Muscle of leg (tissue), 11 donors: ENCODE data around the gene KCNMA1. TPM values are rescaled to one million over a fixed set of nuclear protein-coding genes. Genes with fewer than 3 reads are reported as not detected.

Experiments used
- DNase-seq: peaks from one replicate; pipeline ENCODE4 v3.0.0; 2013
- H3K27ac ChIP-seq: one replicate; pipeline ENCODE4 v1.5.1; 2013; ENCODE audit warnings: mild to moderate bottlenecking, low read length, control low read depth
- H3K27me3 ChIP-seq: one replicate; pipeline ENCODE4 v1.6.1; 2013; ENCODE audit warnings: low read length; ENCODE audit not compliant: control insufficient read depth, insufficient read depth
- H3K36me3 ChIP-seq: one replicate; pipeline ENCODE4 v1.6.1; 2013; ENCODE audit warnings: low read length; ENCODE audit not compliant: control insufficient read depth, insufficient read depth
- H3K4me1 ChIP-seq: one replicate; pipeline ENCODE4 v1.6.1; 2013; ENCODE audit warnings: low read length; ENCODE audit not compliant: control insufficient read depth, insufficient read depth
- H3K4me3 ChIP-seq: one replicate; pipeline ENCODE4 v1.5.1; 2013; ENCODE audit warnings: low read length, control low read depth
- H3K9me3 ChIP-seq: replicated peaks from 2 replicates; pipeline ENCODE4 v1.6.1; 2013; ENCODE audit warnings: low read depth, low read length; ENCODE audit not compliant: control insufficient read depth
- WGBS: methylation state at CpG from one replicate; pipeline ENCODE4 v1.1.5; 2013; ENCODE audit warnings: missing lambda C conversion rate; ENCODE audit not compliant: insufficient coverage; 5-methylcytosine and 5-hydroxymethylcytosine counted together
- polyA plus RNA-seq, 8 donors: library from polyadenylated mRNA; unstranded; fragments of 120-200 nt; gene quantifications; one replicate each; pipeline versions ENCODE4 v1.2.1 to v1.2.3, GENCODE V29; 2013; ENCODE audit warnings: inconsistent platforms in 1 of 8, low replicate concordance in 1 of 8; ENCODE audit not compliant: insufficient read length in 8 of 8, insufficient read depth in 1 of 8
- total RNA-seq: library from RNA; stranded (reverse); fragments of 120-200 nt; gene quantifications from one replicate; pipeline ENCODE4 v1.2.4, GENCODE V29; 2013

The KCNMA1 gene
- total and polyA plus RNA-seq, 9 donors = 12.7 to 23.3 (median 18.2) TPM

DNA sequence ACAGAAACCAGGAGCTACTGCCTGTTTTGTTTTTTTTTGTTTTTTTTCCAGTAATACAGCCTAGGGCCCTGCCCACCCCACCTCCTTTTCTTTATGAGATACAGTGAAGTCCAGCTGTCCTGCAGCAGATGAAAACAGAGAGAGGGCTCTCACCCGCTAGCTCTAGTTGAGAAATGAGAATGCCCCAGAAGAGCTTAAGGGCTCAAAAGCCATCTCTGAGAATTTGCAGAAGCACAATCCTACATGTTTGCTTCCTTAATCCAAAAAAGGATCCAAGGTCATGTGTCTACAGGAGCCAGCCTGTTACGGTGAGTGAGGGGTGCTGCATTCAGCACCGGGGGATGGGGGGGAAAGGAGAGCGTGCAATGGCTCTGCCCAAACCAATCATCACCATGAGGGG, 122.7 kb downstream of the KCNMA1 start:
- no peak for DNase-seq
- Histone ChIP-seq H3K36me3 (no peaks in the 10 kb centered on the region), H3K9me3 (no peaks in the 10 kb centered on the region), H3K27me3 (no peaks in the 10 kb centered on the region), H3K27ac (no peak overlapping the region), H3K4me3 (no peak overlapping the region), H3K4me1 (peaks cover 40% of the 10 kb centered on the region)
- 67% methylated on average over 1 of the region's 4 CpGs for WGBS

GRCh38 chr10:77513781-77514331, 123.8 kb downstream of the KCNMA1 start:
- Histone ChIP-seq H3K27me3 (no peaks in the 10 kb centered on the region), H3K9me3 (no peaks in the 10 kb centered on the region), H3K4me3 (no peak overlapping the region), H3K27ac (peak overlapping the region; percentile 68), H3K36me3 (no peaks in the 10 kb centered on the region), H3K4me1 (peaks cover 38% of the 10 kb centered on the region)
- DNase-seq = peak; percentile 82
- 56% methylated on average over 15 of the region's 15 CpGs for WGBS

GRCh38 chr10:77513220-77513619, 124.4 kb downstream of the KCNMA1 start:
- no peaks in the 10 kb centered on the region for H3K27me3 ChIP-seq
- H3K27ac ChIP-seq = peak overlapping the region; percentile 68
- no peak overlapping the region for H3K4me3 ChIP-seq
- H3K4me1 ChIP-seq = peaks cover 38% of the 10 kb centered on the region
- WGBS = 78% methylated on average over 3 of the region's 7 CpGs
- no peak for DNase-seq
- no peaks in the 10 kb centered on the region for H3K9me3 ChIP-seq
- no peaks in the 10 kb centered on the region for H3K36me3 ChIP-seq

DNA sequence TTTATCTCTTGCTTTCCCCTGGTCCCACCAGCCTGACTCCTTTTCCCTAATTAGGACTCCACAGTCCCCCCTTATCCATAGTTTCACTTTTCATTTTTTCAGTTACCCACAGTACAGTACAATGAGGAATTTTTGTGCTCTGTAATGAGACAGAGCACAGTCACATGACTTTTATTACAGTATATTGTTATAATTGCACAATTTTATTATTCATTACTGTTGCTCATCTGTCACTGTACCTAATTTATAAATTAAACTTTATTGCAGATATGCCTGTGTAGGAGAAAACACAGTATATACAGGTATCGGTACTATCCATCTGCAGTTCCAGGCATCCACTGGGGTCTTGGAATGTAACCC, 125.4 kb downstream of the KCNMA1 start:
- H3K4me3 ChIP-seq = no peak overlapping the region
- peaks cover 41% of the 10 kb centered on the region for H3K4me1 ChIP-seq
- DNase-seq = no peak
- no CpG with 5 or more reads among the region's 1 CpG for WGBS
- no peak overlapping the region for H3K27ac ChIP-seq
- H3K27me3 ChIP-seq = no peaks in the 10 kb centered on the region
- H3K9me3 ChIP-seq = no peaks in the 10 kb centered on the region
- H3K36me3 ChIP-seq = no peaks in the 10 kb centered on the region

DNA sequence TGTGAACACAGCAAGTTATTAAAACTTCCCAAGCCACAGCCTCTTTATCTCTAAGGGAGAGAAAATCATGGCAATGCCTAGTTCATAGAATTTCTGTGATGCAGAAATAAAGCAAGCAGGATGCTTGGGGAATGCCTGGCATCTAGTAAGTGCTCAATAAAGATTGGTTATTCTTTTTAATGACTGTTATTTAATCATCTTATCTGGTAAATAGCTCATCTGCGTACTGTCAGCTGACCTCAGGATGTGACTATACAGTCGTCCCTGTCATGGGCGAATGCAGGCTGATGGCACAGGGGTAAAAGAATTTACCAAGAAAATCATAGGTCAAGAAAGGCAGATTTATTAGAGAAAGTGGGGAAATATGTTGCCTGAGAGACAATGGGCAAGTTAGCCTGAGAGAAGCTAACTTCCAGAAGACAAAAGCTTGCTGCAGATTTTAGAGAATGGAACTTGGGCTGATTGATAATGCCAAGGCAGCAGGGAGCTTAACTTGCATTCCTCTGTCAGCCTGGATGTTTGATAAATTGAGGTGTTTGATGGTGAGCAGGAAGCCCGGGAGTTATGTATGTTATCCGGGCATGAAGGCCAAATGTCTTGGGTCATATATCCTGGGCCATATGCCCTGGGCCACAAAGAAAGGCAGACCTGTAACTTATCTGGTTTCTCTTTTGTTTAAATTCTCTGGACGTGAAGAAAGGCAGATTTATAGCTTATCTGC, 126.0 kb downstream of the KCNMA1 start:
- H3K4me1 ChIP-seq = peaks cover 44% of the 10 kb centered on the region
- no peaks in the 10 kb centered on the region for H3K9me3 ChIP-seq
- no peak overlapping the region for H3K4me3 ChIP-seq
- no peak overlapping the region for H3K27ac ChIP-seq
- DNase-seq = no peak
- no peaks in the 10 kb centered on the region for H3K27me3 ChIP-seq
- 79% methylated on average over 6 of the region's 6 CpGs for whole genome bisulfite sequencing
- no peaks in the 10 kb centered on the region for H3K36me3 ChIP-seq

- no peaks in the 10 kb centered on the region for H3K36me3 ChIP-seq
- H3K27me3 ChIP-seq = peaks cover 1% of the 10 kb centered on the region
- WGBS = 54% methylated on average over 2 of the region's 7 CpGs
- peaks cover 44% of the 10 kb centered on the region for H3K4me1 ChIP-seq
- DNase-seq = no peak
- H3K9me3 ChIP-seq = no peaks in the 10 kb centered on the region
- no peak overlapping the region for H3K27ac ChIP-seq
- H3K4me3 ChIP-seq = no peak overlapping the region
Observed at GRCh38 chr10:77510695-77511094, 126.9 kb downstream of the KCNMA1 start.

DNA sequence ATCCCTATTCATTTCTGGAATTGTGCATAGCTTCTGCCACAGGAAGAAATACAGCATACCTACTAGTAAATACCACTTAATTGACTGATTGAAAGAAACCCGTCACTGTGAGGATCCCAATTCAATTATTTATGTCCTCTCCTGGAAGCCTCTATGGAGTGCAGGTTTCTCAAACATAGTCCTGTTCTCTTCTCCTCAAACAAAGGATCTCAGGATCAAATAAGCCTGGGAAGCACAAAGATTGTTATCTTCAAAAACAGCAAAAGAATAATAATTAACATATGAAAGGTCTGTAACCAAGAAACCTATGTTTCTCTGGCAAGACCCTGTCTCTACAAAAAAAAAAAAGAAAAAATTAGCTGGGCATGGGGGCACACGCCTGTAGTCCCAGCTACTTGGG, 127.3 kb downstream of the KCNMA1 start:
- Histone ChIP-seq H3K4me1 (peaks cover 41% of the 10 kb centered on the region), H3K27me3 (peaks cover 2% of the 10 kb centered on the region), H3K27ac (no peak overlapping the region), H3K9me3 (no peaks in the 10 kb centered on the region), H3K4me3 (no peak overlapping the region), H3K36me3 (no peaks in the 10 kb centered on the region)
- WGBS = 88% methylated on average over 1 of the region's 2 CpGs
- DNase-seq = no peak

DNA sequence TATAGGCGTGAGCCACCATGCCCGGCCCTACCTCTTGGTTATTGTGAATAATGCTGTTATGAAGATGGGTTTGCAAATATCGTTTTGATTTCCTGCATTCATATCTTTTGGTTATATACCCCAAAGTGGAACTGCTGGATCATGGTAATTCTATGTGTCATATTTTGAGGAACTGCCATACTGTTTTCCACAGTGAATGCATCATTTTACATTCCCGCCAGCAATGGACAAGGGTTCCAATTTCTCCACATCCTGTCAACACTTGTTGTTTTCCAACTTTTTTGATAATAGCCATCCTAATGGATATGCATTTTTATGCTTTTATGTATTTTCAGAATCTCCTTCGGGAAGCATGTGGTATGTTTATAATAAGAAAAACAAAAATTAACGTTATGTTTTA, 128.2 kb downstream of the KCNMA1 start:
- DNase-seq = peak; percentile 77
- Histone ChIP-seq H3K27ac (no peak overlapping the region), H3K27me3 (peaks cover 3% of the 10 kb centered on the region), H3K36me3 (no peaks in the 10 kb centered on the region), H3K4me3 (no peak overlapping the region), H3K9me3 (no peaks in the 10 kb centered on the region), H3K4me1 (peaks cover 34% of the 10 kb centered on the region)
- no CpG with 5 or more reads among the region's 6 CpGs for WGBS

- DNase-seq = peak; percentile 92
- H3K27me3 ChIP-seq = peaks cover 3% of the 10 kb centered on the region
- 17% methylated on average over 3 of the region's 5 CpGs for WGBS
Observed at GRCh38 chr10:77507291-77507880, 130.2 kb downstream of the KCNMA1 start.

DNA sequence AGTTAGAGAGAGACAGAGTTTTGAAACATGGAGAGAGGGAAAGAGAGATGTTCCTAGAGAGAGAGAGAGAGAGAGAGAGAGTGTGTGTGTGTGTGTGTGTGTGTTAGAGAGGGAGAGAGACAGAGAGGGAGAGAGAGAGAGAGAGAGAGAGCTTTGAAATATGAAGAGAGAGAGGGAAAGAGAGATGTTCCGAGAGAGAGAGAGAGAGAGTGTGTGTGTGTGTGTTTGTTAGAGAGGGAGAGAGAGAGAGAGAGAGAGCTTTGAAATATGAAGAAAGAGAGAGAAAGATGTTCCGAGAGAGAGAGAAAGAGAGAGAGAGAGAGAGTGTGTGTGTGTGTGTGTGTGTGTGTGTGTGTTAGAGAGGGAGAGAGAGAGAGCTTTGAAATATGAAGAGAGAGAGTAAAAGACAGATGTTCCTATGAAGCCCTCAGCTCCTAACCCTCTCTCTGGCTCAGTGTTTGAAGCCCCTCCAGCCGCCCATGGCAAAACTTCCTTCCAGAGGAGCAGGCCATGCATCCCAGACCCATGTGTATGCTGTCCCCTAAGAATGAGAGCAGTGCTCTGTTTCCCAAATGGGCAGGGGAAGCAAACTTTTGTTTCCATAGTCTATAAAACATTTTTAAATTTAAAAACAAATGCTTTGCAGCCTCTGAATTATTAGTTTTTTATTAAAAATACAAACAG, 130.9 kb downstream of the KCNMA1 start:
- peak overlapping the region; percentile 29 for H3K27ac ChIP-seq
- peaks cover 19% of the 10 kb centered on the region for H3K4me1 ChIP-seq
- no peaks in the 10 kb centered on the region for H3K9me3 ChIP-seq
- no peaks in the 10 kb centered on the region for H3K36me3 ChIP-seq
- 61% methylated on average over 2 of the region's 3 CpGs for WGBS
- H3K27me3 ChIP-seq = peaks cover 3% of the 10 kb centered on the region
- H3K4me3 ChIP-seq = no peak overlapping the region
- DNase-seq = peak; percentile 45

More at GRCh38 chr10:77507291-77507880, 130.2 kb downstream of the KCNMA1 start:
- no peaks in the 10 kb centered on the region for H3K9me3 ChIP-seq
- H3K4me1 ChIP-seq = peaks cover 18% of the 10 kb centered on the region
- peak overlapping the region; percentile 72 for H3K27ac ChIP-seq
- no peak overlapping the region for H3K4me3 ChIP-seq
- no peaks in the 10 kb centered on the region for H3K36me3 ChIP-seq
